ENCODE results near the gene ARHGEF17.

ARHGEF17 gene

GRCh38 chr11:73315293-73316020 lies 7.4 kb downstream of the ARHGEF17 start:
- DNase-seq = no peak

GRCh38 chr11:73316422-73316821 lies 8.3 kb downstream of the ARHGEF17 start:
- DNase-seq = no peak

GRCh38 chr11:73317373-73317772 lies 9.3 kb downstream of the ARHGEF17 start:
- DNase-seq = no peak

- no peak for DNase-seq
These were observed 9.7 kb downstream of the ARHGEF17 start for GRCh38 chr11:73317803-73318202.

GRCh38 chr11:73318501-73319011 lies 10.5 kb downstream of the ARHGEF17 start:
- DNase-seq = no peak

GRCh38 chr11:73320763-73321603 lies 12.9 kb downstream of the ARHGEF17 start:
- DNase-seq = no peak

GRCh38 chr11:73321604-73322381 lies 13.7 kb downstream of the ARHGEF17 start:
- DNase-seq = no peak

GRCh38 chr11:73322382-73323306 lies 14.6 kb downstream of the ARHGEF17 start:
- peak; percentile 41 for DNase-seq

GRCh38 chr11:73323464-73323863 lies 15.4 kb downstream of the ARHGEF17 start:
- DNase-seq = no peak

GRCh38 chr11:73324116-73324515 lies 16.0 kb downstream of the ARHGEF17 start:
- DNase-seq = no peak

GRCh38 chr11:73324665-73325035 lies 16.6 kb downstream of the ARHGEF17 start:
- DNase-seq = no peak

- no peak for DNase-seq
These were observed 17.2 kb downstream of the ARHGEF17 start for GRCh38 chr11:73325036-73325981.

GRCh38 chr11:73326929-73327811 lies 19.1 kb downstream of the ARHGEF17 start:
- DNase-seq = no peak

GRCh38 chr11:73327812-73328364 lies 19.8 kb downstream of the ARHGEF17 start:
- no peak for DNase-seq

- no peak for DNase-seq
These were observed 22.6 kb downstream of the ARHGEF17 start for GRCh38 chr11:73330569-73331093.

- DNase-seq = no peak
These were observed 23.3 kb downstream of the ARHGEF17 start for GRCh38 chr11:73331138-73331916.

- DNase-seq = no peak
These were observed 25.1 kb downstream of the ARHGEF17 start for GRCh38 chr11:73333173-73333572.

GRCh38 chr11:73333640-73334383 lies 25.7 kb downstream of the ARHGEF17 start:
- DNase-seq = no peak
